ENCODE data around the gene CD163L1. TPM values are rescaled to one million over a fixed set of nuclear protein-coding genes. Genes with fewer than 3 reads are reported as not detected.

Gene CD163L1
- total RNA-seq, 1 donor from 2014 or later: 2.1 TPM

DNA sequence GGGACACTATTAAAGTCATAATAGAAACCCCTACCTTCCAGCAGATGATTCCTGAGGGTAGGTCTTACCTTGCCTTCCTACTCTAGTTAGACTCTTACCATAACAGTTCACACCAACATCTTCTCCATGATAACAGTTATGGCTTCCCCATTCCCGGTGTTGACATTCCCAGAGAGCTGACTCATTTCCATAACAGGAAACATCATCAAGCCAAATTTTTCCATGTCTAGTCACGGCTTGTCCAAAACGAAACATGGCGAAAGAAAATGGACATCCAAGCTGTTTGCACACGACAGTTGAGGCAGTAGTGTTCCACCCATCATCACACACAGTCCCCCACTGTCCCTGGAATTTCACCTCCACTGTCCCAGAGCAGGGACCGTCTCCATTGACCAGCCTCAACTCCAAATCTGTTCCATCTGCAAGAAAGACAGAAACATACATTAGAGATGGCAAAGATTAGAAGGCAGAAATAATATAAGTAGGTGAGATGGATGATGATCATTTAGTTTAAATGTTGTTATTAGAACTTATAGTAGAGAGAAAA lies 10.6 kb downstream of the CD163L1 start:
- DNase-seq (no peak), ATAC-seq (ENCODE audit: poor library complexity) (no peak)
- intact Hi-C loops (cut with DNase I): no loop called here

DNA sequence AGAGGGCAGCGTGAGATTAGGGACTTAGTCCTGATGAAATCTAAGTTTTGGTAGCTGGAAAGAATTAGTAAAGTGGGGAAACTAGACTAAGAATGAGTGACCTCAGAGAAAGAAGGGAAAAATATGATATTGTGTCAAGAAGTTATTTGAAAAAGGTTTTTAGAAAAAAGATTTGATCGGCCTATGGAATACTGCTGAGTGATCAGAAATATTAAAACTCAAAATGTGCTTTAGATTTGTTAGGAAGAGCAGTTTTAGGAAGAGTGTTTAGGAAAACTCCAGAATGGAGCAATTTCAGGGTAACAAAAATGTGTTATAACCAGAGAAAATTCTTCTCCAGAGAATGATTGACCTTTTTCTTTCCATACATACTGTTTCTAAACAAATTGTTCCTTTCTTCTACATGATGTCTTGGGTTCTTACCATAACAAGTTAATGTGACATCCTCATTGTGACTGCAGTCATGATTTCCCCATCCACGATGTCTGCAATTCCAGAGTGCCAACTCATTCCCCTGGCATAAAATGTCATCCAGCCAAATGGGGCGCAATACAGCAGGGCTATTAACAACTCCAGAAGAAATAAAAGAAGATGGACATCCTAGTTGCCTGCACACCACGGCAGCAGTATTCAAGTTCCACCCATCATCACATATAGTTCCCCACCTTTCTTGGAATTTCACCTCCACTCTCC lies 11.8 kb downstream of the CD163L1 start:
- no peak for DNase-seq
- intact Hi-C loops (cut with DNase I): no loop called here
- no peak for ATAC-seq (ENCODE audit: poor library complexity)

DNA sequence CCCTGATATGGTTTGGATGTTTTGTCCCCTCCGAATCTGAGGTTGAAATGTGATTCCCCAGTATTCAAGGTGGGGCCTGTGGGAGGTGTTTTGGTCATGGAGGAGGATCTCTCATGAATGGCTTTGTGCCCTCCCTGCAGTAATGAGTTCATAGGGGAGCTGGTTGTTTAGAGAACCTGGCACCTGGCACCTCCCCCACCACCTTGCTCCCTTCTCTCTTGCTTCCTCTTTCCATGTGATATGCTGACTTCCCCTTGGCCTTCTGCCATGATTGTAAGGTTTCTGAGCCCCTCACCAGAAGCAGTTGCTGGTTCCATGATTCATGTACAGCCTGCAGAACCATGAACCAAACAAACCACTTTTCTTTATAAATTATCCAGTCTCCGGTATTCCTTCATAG lies 32.6 kb downstream of the CD163L1 start:
- intact Hi-C loops (cut with DNase I): no loop called here
- DNase-seq (no peak), ATAC-seq (ENCODE audit: poor library complexity) (no peak)

DNA sequence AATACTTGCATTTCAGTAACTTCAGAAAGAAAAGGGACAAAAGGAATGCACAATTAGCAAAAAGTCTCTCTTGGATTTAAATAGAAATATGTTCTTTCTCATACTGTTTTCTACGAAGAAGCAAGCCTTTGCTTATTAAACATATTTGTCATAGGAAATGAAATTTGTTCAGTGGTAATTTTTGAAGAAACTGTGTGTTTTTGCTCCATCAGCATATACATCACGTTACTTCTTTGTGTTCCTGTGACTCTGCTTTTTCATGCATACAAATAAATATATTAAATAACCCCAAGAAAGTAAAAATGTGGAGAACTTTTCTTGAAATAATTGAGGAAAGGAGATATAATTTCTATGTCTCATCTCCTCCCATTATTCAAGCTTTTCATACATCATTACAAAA lies 39.7 kb downstream of the CD163L1 start:
- ATAC-seq (ENCODE audit: poor library complexity): no peak

DNA sequence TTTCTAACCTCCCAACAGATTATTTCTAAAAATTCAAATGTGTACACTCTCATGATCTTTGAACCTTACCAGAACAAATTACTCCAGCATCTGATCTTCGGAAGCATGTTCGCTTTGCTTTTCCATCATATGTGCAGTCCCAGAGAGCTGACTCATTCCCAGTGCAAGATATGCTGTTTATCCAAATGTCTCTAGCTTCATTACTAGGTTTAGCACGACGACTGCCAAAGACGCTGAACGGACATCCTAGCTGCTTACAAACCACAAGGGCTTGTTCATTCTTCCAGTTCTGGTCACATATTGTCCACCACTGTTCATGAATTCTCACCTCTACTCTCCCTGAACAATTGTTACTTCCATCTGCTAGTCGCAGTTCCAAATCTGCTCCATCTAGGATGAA lies 40.5 kb downstream of the CD163L1 start:
- DNase-seq (no peak), ATAC-seq (ENCODE audit: poor library complexity) (no peak)
- intact Hi-C loops (cut with DNase I): no loop called here

More for the DNA sequence above, 39.7 kb downstream of the CD163L1 start:
- no peak for DNase-seq
- intact Hi-C loops (cut with DNase I): no loop called here

DNA sequence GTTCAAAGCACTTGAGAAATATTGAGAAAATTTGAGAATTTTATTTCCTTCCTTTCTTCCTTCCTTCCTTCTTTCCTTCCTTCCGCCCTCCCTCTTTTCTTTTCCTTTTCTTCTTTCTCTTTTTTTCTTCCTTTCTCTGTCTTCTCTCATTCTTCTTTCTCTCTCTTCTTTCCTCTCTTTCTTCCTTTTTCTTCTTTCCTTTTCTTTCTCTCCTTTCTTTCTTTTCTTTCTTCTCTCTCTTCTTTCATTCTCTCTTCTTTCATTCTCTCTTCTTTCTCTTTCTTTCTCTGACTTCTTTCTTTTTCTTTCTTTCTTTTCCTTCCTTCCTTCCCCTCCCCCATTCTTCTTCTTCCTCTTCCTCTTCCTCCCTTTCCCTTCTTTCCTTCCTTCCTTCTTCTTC lies 44.9 kb downstream of the CD163L1 start:
- intact Hi-C loops (cut with DNase I): no loop called here
- DNase-seq: no peak
- ATAC-seq (ENCODE audit: poor library complexity): no peak

DNA sequence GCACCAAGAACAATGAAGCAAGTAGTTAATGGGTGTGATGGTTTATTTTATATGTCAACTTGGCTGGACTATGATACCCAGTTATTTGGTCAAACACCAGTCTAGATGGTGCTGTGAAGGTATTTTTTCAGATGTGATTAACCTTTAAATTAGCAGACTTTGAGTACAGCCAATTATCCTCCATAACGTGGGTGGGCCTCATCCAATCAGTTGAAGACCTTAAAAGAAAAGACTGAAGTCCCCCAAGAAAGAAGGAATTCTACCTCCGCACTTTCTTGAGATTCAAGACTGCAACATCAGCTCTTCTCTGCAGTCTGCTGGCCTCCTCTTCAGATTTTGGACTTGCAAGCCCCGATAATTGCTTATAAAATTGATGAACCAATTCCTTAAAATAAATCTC lies 47.5 kb downstream of the CD163L1 start:
- intact Hi-C loops (cut with DNase I): no loop called here
- DNase-seq (no peak), ATAC-seq (ENCODE audit: poor library complexity) (no peak)

DNA sequence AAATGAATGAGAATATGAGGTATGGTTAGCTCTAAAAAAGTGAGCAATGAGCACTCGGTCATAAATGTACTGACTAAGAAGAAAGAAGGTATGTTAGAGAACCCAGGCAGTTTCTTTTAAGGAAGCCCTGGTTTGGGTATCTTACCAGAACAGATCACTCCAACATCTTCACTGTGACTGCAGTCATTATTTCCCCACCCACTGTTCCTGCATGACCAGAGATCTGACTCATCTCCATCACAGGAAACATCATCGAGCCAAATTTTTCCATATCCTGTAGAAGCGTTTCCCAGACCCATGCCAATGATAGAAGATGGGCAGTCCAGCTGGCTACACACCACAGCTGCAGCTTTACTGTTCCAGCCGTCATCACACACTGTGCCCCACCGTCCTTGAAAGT lies 48.0 kb downstream of the CD163L1 start:
- no peak for DNase-seq
- intact Hi-C loops (cut with DNase I): no loop called here

DNA sequence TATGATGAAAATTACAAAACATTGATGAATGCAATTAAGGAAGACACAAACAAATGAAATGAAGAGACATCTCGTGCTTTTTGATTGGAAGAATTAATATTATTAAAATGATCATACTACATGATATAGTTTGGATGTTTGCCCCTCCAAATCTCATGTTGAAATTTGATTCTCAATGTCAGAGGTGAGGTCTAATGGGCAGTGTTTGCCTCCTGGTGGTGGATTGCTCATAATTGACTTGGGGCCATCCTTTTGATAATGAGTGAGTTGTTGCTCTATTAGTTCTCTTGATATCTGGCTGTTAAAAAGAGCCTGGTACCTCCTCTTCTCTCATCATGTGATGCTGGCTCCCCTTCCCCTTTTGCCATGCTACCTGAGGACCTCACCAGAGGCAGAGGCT lies 56.7 kb downstream of the CD163L1 start:
- ATAC-seq (ENCODE audit: poor library complexity) (no peak), DNase-seq (no peak)
- intact Hi-C loops (cut with DNase I): no loop called here

More for the DNA sequence above, 48.0 kb downstream of the CD163L1 start:
- ATAC-seq (ENCODE audit: poor library complexity): no peak

DNA sequence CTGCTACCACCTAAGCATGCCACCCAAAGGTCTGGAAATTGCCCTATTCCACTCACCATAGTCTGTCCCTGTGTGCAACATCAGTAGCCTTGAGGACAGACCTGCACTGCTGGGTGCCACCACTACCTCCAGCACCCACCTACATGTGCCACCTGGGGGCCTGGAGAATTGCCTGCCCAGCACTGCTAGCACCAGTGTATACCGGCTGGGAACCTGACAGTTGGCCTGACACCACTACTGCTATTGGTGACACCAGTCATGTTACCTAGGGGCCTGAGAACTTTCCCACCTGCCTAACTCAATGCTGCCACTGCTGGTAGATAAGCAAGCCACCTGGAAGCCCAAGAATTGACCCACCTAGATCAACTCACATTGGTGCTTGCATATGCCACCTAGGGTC lies 60.8 kb downstream of the CD163L1 start:
- DNase-seq: no peak
- ATAC-seq (ENCODE audit: poor library complexity): no peak
- intact Hi-C loops (cut with DNase I): no loop called here

DNA sequence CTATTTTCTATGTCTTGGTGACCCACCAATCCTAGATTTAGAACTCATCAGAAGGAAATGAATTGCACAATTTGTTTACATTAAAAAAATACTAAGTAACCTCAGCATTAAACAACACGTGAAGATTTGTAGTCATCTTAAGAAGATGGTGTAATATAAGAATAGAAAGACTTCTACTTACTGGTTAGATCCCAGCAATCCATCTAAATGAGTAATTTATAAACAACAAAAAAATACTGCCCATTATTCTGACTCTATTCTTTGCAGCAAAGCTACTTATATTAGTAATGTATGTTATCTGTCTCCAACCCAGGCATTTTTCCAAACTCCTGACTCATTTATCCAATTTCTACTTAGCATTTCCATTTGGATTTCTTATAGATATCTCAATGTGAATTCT lies 67.8 kb downstream of the CD163L1 start:
- intact Hi-C loops (cut with DNase I): no loop called here
- no peak for ATAC-seq (ENCODE audit: poor library complexity)
- no peak for DNase-seq

DNA sequence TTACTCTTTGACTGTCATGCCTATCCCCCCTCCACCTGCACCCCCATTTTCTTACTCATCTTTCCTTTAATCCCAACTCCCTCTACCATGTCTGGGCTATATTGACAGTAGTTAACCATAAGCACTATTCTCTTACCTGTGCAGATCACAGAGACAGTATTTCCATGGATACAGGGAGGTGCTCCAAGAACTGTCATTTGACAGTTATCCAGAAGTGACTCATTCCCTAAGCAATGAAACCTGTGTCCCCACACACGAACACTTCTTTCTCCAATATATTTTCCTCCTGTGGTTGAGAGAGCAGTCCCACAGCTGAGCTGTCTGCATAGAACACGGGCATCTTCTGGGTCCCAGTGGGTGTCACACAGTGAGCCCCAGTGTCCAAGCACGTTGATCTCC lies 68.8 kb downstream of the CD163L1 start:
- no peak for DNase-seq
- ATAC-seq (ENCODE audit: poor library complexity): no peak
- intact Hi-C loops (cut with DNase I): no loop called here

DNA sequence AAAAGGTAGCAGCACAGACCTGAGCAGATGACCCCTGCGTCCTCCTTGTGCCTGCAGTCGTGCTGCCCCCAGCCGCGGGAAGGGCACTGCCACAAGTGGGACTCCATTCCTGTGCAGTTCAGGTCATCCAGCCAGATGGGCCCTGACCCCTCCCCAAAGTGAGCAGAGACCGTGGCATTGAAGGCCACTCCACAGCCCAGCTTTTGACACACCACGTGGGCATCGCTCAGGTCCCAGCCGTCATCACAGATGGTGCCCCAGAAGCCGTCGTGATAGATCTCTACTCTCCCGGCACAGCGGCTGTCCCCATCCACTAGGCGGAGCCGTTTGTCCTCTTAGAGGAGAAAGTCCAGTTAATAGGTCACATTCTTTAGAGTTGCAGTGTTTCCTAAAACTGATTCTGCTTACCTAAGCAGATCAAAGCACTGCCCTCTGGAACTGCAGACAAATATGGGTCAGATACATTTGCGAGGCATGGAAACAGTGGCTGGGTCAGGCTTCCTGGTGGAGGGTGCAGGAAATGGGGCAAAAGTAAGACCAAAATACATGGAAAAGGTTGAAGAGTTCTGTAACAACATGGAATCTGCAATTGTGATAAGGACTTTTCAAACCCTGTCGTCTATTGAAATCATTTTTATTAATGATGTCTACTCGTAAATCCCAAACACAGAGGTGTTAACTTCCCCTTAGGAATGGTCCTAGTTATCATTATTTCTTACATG lies 69.4 kb downstream of the CD163L1 start:
- DNase-seq (peak; percentile 47), ATAC-seq (ENCODE audit: poor library complexity) (no peak)
- intact Hi-C loops (cut with DNase I): no loop called here

DNA sequence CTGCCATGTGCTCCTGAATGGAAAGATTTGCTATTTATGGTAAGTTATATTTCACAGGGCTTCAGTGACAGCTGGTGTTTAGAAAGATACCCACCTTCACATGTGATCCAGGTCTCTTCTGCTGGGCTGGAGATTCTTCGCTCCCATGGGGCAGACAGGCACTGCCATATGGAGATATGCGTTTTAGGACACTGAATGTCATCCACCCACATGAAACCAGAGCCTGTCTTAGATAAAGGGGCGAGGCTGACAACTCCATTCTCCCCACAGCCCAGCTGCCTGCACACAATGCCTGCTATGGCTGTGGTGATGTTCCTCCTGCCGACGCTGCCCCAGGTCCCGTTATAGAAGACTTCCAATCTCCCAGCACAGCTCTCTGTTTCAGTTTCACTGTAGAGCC lies 70.7 kb downstream of the CD163L1 start:
- DNase-seq (no peak), ATAC-seq (ENCODE audit: poor library complexity) (no peak)
- intact Hi-C loops (cut with DNase I): no loop called here

DNA sequence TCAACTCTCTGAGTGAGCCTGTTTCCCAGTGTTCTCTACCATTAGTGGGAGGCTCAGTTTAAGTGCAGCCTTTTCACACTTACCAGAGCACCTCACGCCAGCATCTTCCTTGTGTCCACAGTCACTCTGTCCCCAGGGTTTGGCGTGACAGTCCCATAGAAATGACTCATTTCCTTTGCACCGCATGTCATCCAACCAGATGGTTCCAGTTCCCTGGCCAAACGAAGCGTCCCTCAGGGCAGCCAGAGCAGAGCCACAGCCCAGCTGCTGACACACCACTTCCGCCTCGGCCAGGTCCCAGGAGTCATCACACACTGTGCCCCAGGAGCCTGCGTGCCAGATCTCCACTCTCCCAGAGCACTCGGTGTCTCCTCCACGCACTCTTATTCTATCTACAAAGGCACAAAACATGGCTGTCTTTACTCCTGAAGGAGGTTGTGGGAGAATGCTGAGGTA lies 74.7 kb downstream of the CD163L1 start:
- intact Hi-C loops (cut with DNase I): no loop called here
- DNase-seq (peak; percentile 68), ATAC-seq (ENCODE audit: poor library complexity) (peak; percentile 56)

DNA sequence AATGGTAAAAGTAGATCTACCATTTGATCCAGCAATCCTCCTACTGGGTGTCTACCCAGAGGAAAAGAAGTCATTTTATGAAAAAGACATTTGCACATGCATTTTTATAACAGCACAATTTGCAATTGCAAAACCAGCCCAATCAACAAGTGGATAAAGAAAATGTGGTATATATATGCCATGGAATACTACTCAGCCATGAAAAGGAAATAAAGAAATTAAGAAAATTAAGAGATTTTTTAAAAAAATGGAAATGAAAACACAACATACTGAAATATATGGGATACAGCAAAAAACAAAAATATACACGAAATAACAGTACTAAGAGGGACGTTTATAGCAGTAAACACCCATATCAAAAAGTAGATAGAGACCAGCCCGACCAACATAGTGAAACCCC lies 81.2 kb downstream of the CD163L1 start:
- intact Hi-C loops (cut with DNase I): no loop called here
- ATAC-seq (ENCODE audit: poor library complexity): no peak
- DNase-seq: no peak

DNA sequence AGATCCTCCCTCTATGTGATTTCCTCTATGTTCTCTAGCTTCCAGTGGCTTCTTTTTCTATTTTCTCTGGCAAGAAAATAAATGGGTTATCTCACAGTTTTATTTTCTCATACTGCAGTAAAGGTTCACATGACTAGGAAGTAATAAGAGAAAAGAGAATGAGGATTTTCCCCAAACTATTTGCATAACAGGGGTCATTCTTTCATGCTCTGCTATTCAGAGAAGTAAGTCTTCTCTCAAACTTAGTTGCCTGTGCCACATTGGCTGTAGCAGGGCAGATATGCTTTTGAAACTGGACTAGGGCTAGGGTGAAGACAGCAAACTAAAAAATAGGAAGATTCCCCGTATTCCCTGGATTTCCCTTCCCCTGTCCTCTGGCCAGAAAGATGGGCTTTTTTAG lies 82.7 kb downstream of the CD163L1 start:
- no peak for DNase-seq
- no peak for ATAC-seq (ENCODE audit: poor library complexity)
- intact Hi-C loops (cut with DNase I): no loop called here

DNA sequence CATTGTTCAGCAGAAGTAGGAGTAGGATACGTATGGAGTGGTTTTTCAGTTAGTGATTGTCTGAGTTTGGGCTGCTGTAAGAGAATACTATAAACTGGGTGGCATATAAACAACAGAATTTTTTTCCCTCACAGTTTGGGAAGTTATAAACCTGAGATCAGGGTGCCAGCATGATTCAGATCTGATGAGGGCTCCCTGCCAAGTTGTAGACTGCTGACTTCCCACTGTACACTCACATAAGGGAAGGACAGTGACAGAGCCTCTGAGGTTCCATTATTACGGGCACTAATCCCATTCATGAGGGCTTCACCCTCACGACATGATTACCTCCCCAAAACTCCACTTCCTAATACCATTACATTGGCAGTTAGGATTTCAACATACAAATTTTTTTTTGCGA lies 89.4 kb downstream of the CD163L1 start:
- no peak for ATAC-seq (ENCODE audit: poor library complexity)
- intact Hi-C loops (cut with DNase I): no loop called here
- no peak for DNase-seq

DNA sequence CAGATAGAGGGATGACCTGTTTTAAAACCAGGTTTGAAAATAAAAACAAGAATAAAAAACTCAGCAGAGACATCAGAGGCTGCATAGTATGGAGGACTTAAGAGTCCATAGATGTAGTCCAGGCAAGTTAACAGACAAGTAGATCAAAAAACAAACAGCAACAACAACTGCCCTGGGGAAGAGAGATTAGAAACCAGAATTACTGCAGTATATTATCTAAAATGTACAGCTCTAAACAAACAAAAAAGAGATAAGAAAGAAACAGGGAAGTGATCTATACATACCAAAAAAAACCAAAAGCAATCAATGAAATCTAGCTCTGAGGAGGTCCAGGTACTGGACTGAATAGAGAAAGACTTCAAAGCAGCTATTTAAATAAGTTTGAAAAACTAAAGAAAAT lies 91.3 kb downstream of the CD163L1 start:
- intact Hi-C loops (cut with DNase I): no loop called here
- ATAC-seq (ENCODE audit: poor library complexity) (no peak), DNase-seq (no peak)

DNA sequence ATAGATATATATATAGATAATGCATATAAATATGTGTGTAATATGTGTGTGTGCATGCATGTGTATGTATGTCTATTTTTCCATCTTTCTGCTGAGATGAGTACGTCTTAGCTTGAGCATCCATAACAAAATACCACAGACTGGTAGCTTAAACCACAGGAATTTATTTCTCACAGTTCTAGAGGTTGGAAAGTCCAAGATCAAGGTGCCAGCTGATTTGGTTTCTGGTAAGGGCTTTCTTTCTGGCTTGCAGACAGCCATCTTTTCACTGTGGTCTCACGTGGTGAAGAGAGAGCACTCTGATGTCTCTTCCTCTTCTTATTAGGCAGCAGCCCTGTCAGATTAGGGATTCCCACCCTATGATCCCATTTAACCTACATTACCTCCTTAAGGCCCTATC lies 92.8 kb downstream of the CD163L1 start:
- intact Hi-C loops (cut with DNase I): no loop called here
- DNase-seq (no peak), ATAC-seq (ENCODE audit: poor library complexity) (no peak)

Measured in Right ventricle myocardium superior (tissue), 1 donor.